ENCODE data around the gene TMEM59.
"Not testable (repeated sequence)": the region's sequence is repeated elsewhere in the genome, so short reads cannot be mapped to it uniquely, and the experiment has no call there.

TMEM59 gene

DNA sequence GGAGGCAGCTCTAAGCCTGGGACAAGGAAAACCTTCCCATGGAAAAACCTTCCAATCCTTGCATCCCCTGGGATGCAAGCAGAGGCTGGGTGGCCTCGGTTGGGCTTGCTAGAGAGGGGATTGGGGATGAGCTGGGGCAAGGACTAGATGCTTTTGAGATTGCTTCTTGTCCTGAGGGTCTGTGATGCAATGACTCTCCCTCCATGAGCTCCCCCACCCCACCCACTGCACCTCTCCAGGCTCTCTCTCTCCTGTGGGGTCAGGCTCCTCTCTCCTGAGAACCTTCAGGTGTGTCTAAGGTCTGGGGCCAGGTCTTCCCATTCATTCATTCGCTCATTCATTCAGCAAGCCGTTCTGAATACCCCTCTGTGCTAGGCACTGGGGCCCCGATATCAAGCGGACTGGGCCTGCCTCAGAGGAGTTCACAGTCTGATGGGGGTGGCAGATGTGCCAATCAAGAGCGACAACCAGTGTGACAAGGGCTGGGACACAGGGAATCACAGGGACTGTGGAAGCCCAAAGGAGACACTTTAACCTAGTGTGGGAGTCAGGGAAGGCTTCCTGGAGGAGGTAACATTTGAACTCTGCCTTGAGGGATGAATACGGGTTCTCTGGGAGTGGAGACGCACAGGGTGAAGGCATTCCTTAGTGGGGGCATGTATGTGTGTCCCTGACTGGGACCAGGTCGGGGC is 41.5 kb downstream of the TMEM59 start:
- no peak for DNase-seq

DNA sequence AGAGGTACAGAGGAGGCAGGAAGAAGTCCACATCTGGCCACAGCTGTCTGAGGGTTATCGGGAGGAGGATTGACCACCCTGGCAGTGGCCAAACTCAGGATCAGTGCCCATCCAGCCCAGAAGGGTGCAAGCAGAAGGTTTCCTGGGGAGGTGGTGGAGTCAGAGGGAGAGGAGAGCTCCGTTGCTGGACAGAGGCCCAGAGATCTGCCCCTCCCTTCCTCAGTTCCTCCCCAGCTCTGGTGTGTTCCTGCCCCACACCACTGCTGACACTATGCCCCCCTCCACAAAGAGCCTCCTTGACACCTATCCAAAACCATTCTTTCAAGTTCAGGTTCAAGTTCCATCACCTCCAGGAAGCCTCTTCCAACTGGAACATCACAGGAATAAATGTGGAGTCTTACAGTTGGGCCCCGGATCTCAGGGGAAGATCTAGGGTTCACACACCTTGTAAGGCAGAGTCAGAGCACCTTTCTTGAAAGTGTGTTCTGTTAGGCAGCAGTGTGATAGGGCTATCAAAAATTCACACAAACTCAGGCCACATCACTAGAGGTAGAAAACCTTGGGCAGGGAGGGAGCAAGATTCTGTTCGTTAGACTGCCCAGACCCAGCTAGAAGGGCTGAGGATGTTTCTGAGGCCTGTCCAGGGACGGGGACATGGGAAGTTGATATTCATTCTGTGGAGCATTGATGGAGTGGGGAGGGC is 42.4 kb downstream of the TMEM59 start:
- no peak for DNase-seq

DNA sequence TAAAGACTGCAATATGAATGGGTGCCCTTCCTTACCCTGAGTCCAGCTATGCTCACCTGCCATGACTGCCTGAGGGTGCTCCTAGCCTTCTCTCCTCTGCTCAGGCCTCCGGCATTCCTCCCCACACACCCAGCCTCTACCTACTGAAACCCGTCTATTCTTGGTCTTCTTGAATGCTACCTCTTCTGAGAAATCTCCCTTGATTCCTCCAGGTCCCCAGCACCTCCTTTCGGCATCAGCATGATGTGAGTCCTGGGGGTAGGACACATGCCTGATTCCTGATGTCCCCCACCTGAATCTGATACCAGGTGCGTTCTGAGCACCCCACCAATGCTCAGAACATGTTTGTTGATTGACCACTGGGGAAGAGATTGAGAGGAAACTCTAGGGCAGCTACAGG is 43.6 kb downstream of the TMEM59 start:
- no peak for DNase-seq

DNA sequence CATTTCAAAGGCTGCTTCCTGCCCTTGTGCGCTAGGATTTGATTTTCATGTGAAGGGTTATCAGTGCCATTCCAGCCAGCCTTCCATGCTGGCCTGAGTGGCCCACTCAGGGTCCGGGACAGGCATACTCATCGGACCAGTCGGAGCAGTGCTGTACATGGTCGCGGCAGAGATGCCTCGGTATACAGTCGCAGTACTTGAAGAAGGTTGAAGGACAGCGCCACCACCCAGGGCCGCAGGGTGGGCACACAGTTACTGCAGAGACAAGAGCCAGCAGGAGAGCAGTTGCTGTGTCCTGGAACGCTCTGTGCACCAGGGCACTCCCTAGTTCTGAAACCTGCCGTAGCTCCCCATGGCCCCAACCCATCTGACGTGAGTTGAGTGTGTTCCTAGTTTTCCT is 44.1 kb downstream of the TMEM59 start:
- no peak for DNase-seq

DNA sequence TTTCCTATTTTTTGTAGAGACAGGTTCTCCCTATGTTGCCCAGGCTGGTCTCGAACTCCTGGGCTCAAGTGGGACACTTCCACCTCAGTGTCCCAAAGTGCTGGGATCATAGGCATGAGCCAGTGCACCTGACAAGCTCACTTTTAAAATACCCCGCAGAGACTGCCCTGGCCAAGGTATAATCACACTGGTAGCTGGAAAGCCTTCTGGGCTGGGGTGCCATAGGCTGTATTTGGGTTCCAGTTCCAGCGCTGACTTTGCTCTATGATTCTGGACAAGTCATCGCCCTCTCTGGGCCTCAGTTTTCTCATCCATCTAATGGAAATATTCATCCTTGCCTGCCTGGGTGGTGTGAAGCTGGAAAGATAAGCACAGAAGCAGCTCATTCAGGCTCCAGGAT is 45.4 kb downstream of the TMEM59 start:
- DNase-seq, result no peak

DNA sequence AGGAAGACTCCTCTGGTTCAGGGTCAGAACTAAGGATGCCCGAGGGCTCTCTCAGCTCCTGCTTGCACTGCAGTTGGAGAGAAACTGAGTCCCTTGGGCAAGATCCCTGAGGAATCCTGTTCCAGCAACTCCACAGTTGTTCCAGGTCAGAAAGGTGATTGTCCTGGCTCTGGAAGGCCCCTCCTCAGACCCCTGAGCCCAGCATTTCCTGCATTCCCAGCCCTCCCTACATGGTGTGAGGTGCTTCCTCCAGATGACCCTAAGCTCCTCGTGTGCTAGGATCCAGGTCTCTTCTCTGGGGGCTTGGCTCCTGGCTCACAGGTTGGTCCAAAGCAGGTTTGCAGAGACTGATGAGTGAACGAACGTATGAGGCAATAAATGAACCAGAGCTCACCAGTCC is 46.5 kb downstream of the TMEM59 start:
- DNase-seq, result no peak

DNA sequence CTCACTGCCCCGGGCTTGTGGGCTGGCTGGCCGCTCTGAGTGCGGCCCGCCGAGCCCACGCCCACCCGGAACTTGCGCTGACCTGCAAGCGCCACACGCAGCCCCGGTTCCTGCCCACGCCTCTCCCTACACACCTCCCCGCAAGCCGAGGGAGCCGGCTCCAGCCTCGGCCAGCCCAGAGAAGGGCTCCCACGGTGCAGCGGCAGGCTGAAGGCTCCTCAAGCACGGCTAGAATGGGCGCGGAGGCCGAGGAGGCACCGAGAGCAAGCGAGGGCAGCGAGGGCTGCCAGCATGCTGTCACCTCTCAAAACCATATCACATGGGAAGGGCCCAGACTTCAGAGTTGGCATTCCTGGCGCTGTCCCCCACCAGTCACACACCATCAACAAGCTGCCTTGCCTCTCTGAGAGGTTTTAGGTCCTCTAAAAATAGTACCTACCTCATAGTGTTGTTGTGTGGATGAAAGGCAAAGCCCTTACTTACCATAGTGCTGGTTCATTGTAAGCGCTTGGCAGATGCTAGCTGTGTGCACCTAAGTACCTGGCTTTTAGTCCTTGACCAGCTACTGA is 48.4 kb downstream of the TMEM59 start:
- no peak for DNase-seq

DNA sequence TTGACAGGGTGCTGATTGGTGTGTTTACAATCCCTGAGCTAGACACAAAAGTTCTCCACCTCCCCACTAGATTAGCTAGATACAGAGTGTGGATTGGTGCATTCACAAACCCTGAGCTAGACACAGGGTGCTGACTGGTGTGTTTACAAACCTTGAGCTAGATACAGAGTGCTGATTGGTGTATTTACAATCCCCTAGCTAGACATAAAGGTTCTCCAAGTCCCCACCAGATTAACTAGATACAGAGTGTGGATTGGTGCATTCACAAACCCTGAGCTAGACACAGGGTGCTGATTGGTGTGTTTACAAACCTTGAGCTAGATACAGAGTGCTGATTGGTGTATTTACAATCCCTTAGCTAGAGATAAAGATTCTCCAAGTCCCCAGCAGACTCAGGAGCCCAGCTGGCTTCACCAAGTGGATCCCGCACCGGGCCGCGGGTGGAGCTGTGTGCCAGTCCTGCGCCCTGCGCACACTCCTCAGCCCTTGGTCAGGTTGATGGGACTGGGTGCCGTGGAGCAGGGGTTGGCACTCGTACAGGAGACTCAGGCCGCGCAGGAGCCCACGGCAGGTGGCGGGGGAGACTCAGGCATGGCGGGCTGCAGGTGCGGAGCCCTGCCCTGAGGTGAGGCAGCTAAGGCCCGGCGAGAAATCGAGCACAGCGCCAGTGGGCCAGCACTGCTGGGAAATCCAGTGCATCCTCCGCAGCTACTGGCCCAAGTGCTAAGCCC is 49.1 kb downstream of the TMEM59 start:
- not testable (repeated sequence) for DNase-seq

DNA sequence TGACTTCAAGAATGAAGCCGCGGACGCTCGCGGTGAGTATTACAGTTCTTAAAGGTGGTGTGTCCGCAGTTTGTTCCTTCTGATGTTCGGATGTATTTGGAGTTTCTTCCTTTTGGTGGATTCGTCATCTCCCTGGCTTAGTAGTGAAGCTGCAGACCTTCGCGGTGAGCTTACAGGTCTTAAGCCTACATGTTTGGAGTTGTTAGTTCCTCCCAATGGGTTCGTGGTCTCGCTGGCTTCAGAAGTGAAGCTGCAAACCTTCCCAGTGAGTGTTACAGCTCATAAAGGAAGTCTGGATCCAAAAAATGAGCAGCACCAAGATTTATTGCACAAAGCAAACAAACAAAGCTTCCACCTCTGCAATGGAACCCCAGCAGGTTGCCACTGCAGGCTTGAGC is 49.8 kb downstream of the TMEM59 start:
- DNase-seq, result no peak

DNA sequence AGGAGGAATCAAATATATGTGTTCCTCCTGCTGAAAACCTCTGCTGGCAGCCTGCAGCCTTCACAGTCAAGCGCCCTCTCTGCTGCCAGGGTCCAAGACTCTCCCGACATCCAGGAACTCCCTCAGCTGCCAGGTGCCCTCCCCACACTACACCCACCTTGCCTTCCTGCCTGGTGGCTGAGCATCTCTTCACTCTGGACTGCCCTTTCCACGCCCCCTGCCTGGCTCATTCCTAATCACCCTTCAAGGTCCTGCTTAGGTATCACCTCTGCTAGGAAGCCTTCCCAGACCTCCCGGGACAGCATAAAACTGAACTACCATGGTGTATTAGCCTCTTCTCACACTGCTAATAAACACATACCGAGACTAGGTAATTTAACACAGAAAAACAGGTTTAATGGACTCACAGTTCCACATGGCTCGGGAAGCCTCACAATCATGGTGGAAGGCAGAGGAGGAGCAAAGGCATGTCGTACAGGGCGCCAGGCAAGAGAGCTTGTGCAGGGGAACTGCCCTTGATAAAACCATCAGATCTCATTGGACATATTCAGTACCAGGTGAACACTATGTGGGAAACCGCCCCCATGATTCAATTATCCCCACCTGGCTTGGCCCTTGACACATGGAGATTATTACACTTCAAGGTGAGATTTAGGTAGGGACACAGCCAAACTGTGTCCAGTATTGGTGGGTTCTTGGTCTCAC is 50.3 kb downstream of the TMEM59 start:
- DNase-seq, result no peak

DNA sequence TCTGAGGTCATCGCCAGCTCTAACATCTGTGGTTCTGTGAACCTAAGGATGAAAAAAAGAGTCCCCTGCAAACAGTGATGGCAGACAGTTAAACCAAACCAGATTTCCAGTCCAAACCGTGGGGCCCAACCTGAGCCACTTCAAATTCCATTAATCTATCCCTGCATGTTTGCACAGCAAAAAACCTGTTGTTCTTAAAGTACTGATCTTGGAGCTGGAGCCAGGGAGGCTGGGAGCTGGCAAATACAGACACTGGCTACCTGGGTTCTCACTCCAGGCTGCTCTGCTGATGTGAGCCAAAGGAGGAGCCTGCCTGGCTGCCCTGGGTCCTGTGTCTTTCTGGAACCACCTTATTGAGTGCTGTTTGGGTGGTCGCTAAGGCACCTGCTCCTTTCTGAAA is 51.4 kb downstream of the TMEM59 start:
- DNase-seq, result no peak

DNA sequence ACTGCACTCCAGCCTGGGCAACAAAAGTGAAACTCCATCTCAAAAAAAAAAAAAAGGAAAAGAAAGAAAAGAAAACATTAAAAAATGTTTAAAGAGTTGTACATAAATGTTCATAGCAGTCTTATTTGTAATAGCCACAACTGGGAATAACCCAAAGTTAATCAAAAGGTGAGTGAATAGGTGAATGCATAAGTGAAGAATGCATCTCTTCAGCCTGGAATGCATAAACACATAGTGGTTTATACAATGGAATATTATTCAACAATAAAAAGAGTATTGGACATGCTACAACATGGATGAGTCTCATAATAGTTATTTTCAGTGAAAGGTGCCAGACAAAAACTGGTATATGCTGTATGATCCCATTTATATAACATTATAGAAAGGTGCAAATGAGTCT is 53.1 kb downstream of the TMEM59 start:
- no peak for DNase-seq

DNA sequence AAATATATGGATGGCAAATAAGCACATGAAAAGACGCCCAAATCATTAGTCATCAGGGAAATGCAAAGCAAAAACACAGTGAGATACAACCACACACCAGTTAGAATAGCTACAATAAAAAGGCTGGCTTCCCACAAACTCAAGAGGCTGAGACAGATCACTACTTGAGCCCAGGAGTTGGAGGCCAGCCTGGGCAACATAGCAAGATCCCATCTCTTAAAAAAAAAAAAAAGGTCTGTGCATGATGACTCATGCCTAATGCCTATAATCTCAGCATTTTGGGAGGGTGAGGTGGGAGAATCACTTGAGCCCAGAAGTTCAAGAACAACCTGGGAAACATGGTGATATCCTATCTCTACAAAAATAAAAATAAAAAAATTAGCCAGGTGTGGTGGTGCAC is 54.8 kb downstream of the TMEM59 start:
- no peak for DNase-seq

DNA sequence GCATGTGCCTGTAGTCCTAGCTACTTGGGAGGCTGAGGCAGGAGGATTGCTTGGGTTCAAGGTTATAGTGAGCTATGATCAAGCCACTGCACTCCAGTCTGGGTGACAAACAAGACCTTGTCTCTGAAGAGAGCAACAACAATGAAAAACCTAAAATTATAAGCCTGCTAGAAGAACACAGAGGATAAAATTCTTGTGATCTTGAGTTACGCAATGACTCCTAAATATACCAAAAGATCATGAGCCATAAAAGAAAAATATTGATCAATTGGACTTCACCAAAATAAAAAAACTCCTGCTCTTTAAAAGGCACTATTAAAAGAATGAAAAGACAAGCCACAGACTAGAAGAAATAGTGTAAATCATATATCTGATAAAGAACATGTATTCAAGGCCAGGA is 57.3 kb downstream of the TMEM59 start:
- DNase-seq, result no peak

DNA sequence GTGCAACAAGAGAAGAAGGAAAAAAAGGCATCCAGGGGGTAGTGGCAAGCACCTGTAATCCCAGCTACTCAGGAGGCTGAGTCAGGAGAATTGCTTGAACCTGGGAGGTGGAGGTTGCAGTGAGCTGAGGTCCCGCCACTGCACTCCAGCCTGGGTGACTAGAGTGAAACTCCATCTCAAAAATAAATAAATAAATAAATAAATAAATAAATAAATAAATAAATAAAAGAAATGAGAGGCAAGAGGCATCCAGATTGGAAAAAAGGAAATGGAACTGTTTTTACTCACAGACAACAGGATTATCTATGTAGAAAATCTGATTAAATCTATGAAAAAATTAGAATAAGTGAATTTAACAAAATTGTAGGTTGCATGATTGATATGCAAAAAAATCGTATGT is 58.5 kb downstream of the TMEM59 start:
- not testable (repeated sequence) for DNase-seq

DNA sequence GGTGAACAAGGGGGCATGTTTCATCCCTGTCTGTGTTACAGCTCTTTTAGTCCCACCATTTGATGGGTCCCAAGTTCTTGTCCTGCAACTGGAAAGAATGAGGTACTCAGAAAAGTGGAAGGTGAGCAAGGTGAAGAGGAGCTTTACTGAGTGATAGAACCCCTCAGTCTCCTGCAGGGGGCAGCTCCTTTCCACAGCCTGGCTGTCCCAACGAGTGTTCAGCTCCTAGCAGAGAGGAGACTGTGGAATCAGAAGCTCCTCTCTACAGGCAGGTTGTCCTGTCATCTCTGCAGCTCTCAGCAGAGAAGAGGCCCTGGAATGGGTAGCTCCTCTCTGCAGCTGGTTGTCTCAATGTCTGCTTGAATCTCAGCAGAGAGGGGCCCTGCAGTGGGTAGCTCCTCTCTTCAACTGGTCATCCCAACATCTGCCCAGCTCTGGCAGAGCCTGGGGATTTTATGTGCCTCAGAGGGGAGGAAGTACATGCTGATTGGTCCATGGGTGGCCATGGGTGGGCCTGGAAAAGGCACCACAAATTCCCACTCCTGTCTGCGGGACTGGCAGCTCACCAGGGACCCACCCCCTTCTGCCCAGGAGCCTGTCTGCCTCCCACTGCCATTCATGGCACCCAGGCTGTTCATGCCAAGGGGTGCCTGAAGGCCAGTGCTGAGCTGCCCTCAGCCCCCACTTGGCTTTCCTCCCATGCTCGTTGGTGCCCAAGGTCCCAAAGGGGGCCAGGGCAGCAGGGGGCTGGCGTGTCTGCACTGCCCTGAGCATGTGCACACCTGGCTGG is 60.7 kb downstream of the TMEM59 start:
- no peak for DNase-seq

DNA sequence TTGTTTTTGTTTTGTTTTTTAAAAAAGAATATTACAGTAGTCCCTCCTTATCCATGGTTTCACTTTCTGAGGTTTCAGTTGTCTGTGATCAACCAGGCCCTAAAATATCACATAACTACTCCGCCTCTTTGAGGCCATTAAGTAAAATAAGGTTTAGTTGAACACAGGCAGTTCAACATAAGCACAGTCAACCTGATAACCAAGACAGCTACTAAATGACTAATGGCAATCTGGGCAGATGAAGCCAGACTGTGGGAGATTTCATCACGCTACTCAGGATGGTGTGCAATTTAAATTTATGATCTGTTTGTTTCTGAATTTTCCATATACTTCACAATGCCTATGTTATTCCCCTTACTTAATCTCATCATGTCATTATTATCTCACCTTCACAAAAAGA is 65.1 kb downstream of the TMEM59 start:
- DNase-seq, result no peak

DNA sequence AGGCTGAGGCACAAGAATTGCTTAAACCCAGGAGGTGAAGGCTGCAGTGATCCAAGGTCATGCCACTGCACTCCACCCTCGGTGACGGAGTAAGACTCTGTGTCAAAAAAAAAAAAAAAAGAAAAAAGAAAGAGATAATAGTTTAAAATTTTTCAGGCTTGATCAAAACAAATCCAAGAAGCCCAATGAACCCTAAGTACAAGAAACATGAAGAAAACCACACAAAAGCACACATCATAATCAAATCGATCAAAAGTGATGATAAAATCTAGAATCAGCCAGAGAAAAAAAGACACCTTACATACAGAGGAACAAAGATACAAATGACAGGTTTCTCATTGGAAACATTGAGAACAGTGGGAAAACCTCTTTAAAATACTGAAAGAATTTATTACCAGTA is 66.5 kb downstream of the TMEM59 start:
- no peak for DNase-seq

DNA sequence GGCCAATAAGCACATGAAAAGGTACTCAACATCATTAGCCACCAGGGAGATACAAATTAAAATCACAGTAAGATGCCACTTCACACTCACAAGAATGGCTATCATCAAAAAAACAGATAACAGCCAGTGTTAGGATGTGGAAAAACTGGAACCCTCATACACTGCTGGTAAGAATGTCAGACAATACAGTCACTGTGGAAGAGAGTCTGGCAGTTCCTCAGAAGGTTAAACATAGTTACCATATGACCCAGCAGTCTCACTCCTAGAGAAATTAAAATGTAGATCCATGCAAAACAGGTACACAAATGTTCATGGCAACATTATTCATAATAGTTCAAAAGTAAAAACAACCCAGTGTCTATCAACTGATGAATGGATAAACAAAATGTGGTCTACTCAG is 68.3 kb downstream of the TMEM59 start:
- no peak for DNase-seq

DNA sequence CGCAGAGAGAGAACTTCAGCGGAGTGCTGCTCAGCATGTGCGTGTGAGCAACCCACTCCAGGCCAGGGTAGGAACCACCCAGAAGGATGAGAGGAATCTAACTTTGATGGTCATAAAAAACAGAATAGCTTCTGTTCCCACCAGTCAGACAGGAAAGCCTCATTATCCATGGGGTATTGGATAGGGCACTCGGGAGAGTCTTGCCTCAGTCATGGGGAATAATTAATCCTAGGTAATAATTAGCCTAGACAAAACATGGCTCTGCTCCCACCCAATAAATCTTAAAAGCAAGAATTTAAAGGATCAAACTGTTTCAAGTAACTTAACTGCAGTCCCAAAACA is 70.3 kb downstream of the TMEM59 start:
- DNase-seq, result no peak

DNA sequence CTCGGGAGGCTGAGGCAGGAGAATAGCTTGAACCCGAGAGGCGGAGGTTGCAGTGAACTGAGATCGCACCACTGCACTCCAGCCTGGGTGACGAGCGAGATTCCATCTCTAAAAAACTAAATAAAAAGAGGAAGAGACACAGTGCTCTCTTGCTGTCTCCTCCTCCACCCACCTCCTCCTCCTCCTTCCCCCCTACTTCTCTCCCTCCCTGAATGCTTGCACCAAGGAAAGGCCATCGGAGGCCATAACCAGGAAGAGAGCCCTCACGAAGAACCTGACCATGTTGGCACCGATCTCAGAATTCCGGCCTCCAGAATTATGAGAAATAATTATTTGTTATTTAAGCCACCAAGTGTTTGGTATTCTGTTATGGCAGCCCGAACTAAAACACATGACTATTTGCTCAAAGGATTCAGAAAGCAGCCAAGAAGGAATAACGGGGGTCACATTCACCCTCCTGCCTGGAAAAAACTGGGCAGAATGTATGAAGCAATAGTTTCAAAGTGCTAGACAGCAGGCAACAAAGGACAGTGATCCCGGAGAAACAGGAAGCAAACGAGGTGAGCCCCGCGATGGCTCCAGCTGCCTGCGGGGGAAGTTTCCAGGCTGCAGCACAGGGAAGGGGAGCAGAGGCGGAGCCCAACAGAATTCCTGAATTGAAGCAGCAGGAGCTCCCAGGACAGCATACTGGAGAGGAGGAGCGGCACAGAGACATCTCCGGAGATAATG is 70.8 kb downstream of the TMEM59 start:
- no peak for DNase-seq

DNA sequence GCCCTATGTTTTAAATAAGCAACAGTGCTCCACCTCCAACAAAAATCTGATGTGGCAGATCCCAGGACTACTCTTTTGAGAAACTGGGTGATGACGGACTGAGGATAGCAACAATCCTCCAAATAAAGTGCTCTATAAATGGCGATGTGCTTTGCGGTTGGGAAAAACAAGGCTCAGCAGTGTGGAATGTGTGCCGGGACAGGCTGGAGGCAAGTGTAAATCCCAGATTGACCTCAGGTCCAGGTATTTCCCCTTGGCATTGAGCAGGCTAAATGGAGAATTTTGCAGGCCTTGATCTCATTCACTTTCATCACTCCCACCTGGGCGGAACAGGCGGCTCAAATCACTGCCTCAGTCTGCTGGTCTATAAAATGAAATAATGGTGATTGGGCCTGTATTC is 71.8 kb downstream of the TMEM59 start:
- no peak for DNase-seq

Measured in effector CD4-positive, alpha-beta T cell (primary cell).